Transverse colon (tissue), 4 donors: ENCODE data around the gene FOXP1. TPM values are rescaled to one million over a fixed set of nuclear protein-coding genes. Genes with fewer than 3 reads are reported as not detected.
A peak's percentile ranks its signal among the peaks of the same experiment; 100 is the strongest.

Experiments used
- DNase-seq: peaks from one replicate; pipeline ENCODE4 v3.0.0-alpha.2; 2019
- H3K27ac ChIP-seq, 4 donors: fragments of 200-600 bp; sonication (generic); 2 replicates each; pipeline ENCODE4 v1.5.1; 2016 to 2018; ENCODE audit warnings: inconsistent platforms in 4 of 4
- H3K27me3 ChIP-seq: fragments of 200-600 bp; sonication (generic); 2 replicates; pipeline ENCODE4 v1.5.1; 2017; ENCODE audit warnings: inconsistent platforms
- H3K36me3 ChIP-seq, 4 donors: fragments of 200-600 bp; sonication (generic); 2 replicates each; pipeline ENCODE4 v1.5.1; 2017 to 2019; ENCODE audit warnings: inconsistent platforms in 4 of 4
- H3K4me1 ChIP-seq, 4 donors: fragments of 200-600 bp; sonication (generic); 2 replicates each; pipeline ENCODE4 v1.5.1; 2017 to 2020; ENCODE audit warnings: inconsistent platforms in 4 of 4
- H3K4me3 ChIP-seq, 4 donors: fragments of 200-600 bp; sonication (generic); 1 replicate in 1 of 4; 2 replicates in 3 of 4; pipeline versions ENCODE4 v1.5.1 to v1.6.1; 2017 to 2019; ENCODE audit warnings: inconsistent platforms in 4 of 4
- H3K9me3 ChIP-seq, 2 donors: fragments of 200-600 bp; sonication (generic); 2 replicates each; pipeline ENCODE4 v1.5.1; 2017 to 2019; ENCODE audit warnings: inconsistent platforms in 2 of 2
- CTCF ChIP-seq, 5 experiments: fragments of 200-600 bp in 3 of 5; fragments of 450-650 bp in 2 of 5; sonication (generic) in 3 of 5; IDR thresholded peaks; 1 replicate in 2 of 5; 2 replicates in 3 of 5; pipeline ENCODE4 v1.5.1; 2016 to 2017; ENCODE audit warnings: antibody characterized with exemption in 5 of 5, inconsistent platforms in 3 of 5, mild to moderate bottlenecking in 2 of 5, moderate library complexity in 1 of 5
- EP300 ChIP-seq: sonication (generic); formaldehyde crosslinking; IDR thresholded peaks from one replicate; pipeline ENCODE4 v1.6.1; 2017; ENCODE audit warnings: antibody characterized with exemption, low read depth
- POLR2A ChIP-seq: fragments of 450-650 bp; IDR thresholded peaks from one replicate; pipeline ENCODE4 v1.6.1; 2016; ENCODE audit warnings: antibody characterized with exemption, mild to moderate bottlenecking, moderate library complexity
- POLR2AphosphoS5 ChIP-seq, 3 donors: sonication (generic); formaldehyde crosslinking; IDR thresholded peaks; one replicate each; pipeline ENCODE4 v1.6.1; 2016; ENCODE audit warnings: antibody characterized with exemption in 3 of 3
- WGBS, 2 donors: methylation state at CpG; one replicate each; pipeline ENCODE4 v1.1.5; 2018; ENCODE audit warnings: low coverage in 1 of 2; 5-methylcytosine and 5-hydroxymethylcytosine counted together
- in situ Hi-C, 4 donors: fragments of 200-750 bp; cut with MboI; loops; one replicate each; pipeline versions ENCODE4 v1.15.0 to v1.15.1; 2017; ENCODE audit warnings: low sequenced_read_pairs in 3 of 4, low pct_ligation_motif_present in 1 of 4, low pct_unique_long_range_greater_than_20kb in 1 of 4
- intact Hi-C: fragments of 100-400 bp; cut with DNase I; formaldehyde crosslinking; loops from one replicate; pipeline ENCODE4 v1.15.1; 2023; ENCODE audit warnings: low total_unique reads
- total RNA-seq, 4 donors: library from RNA; depleted of rRNA; stranded (reverse); fragments of >200 nt; gene quantifications; one replicate each; pipeline ENCODE4 v1.1.0, GENCODE V29; 2016

FOXP1 gene
- total RNA-seq, 4 donors from 2014 or later = 102 to 260 (median 150) TPM

GRCh38 chr3:71225951-71226564, 357.5 kb downstream of the FOXP1 start:
- intact Hi-C loops = no loop called here
- TF ChIP-seq POLR2AphosphoS5 (IDR thresholded peaks at IDR 0.05) = no peak
- TF ChIP-seq POLR2A = no peak
- TF ChIP-seq CTCF (IDR thresholded peaks at IDR 0.05) = no peak
- no peak for TF ChIP-seq EP300
- Histone ChIP-seq H3K27me3 (no peaks in the 10 kb centered on the region), H3K27ac (peak overlapping the region; percentile 63 to 74 (median 68)), H3K9me3 (no peaks in the 10 kb centered on the region), H3K36me3 (no peaks in the 10 kb centered on the region), H3K4me1 (peaks cover 0 to 25% (median 9%) of the 10 kb centered on the region in 4 donors), H3K4me3 (no peak overlapping the region)
- DNase-seq = no peak
- WGBS, 2 donors = 40 to 41% methylated on average over 2 to 4 of the region's 4 CpGs
- in situ Hi-C loops = no loop called here

GRCh38 chr3:71225002-71225684, 358.4 kb downstream of the FOXP1 start:
- no peaks in the 10 kb centered on the region for H3K9me3 ChIP-seq
- no peaks in the 10 kb centered on the region for H3K36me3 ChIP-seq
- TF ChIP-seq EP300 = no peak
- no peak for TF ChIP-seq CTCF (IDR thresholded peaks at IDR 0.05)
- no peak for TF ChIP-seq POLR2AphosphoS5 (IDR thresholded peaks at IDR 0.05)
- no peak for TF ChIP-seq POLR2A
- intact Hi-C loops = no loop called here
- H3K27me3 ChIP-seq = no peaks in the 10 kb centered on the region
- H3K4me1 ChIP-seq = peaks cover 0 to 16% (median 9%) of the 10 kb centered on the region in 4 donors
- no peak overlapping the region for H3K4me3 ChIP-seq
- no peak for DNase-seq
- in situ Hi-C loops = no loop called here
- 59 to 70% methylated on average over 7 of the region's 7 CpGs for WGBS, 2 donors
- H3K27ac ChIP-seq = peak overlapping the region; percentile 63 to 74 (median 68)

- TF ChIP-seq EP300 = no peak
- no peak for TF ChIP-seq POLR2AphosphoS5 (IDR thresholded peaks at IDR 0.05)
- no peak for TF ChIP-seq CTCF (IDR thresholded peaks at IDR 0.05)
- TF ChIP-seq POLR2A = no peak
- in situ Hi-C loops (no loop called here), intact Hi-C loops (no loop called here)
- Histone ChIP-seq H3K4me3 (no peak overlapping the region), H3K36me3 (no peaks in the 10 kb centered on the region), H3K27me3 (no peaks in the 10 kb centered on the region), H3K4me1 (peaks cover 0 to 7% (median 1%) of the 10 kb centered on the region in 4 donors), H3K9me3 (no peaks in the 10 kb centered on the region), H3K27ac (no peak overlapping the region)
- WGBS, 2 donors = 91 to 97% methylated on average over 4 to 7 of the region's 7 CpGs
- DNase-seq = no peak
Measured at GRCh38 chr3:71219744-71220638, 363.5 kb downstream of the FOXP1 start.

- peaks cover 0 to 7% (median 1%) of the 10 kb centered on the region in 4 donors for H3K4me1 ChIP-seq
- H3K27me3 ChIP-seq = no peaks in the 10 kb centered on the region
- intact Hi-C loops = no loop called here
- H3K4me3 ChIP-seq = no peak overlapping the region
- no peaks in the 10 kb centered on the region for H3K36me3 ChIP-seq
- 65 to 83% methylated on average over 2 to 5 of the region's 5 CpGs for WGBS, 2 donors
- no peak overlapping the region for H3K27ac ChIP-seq
- TF ChIP-seq POLR2AphosphoS5 (IDR thresholded peaks at IDR 0.05) (no peak), POLR2A (no peak), EP300 (no peak), CTCF (IDR thresholded peaks at IDR 0.05) (no peak)
- H3K9me3 ChIP-seq = no peaks in the 10 kb centered on the region
- DNase-seq = no peak
- in situ Hi-C loops = no loop called here
Measured at GRCh38 chr3:71218508-71218907, 365.0 kb downstream of the FOXP1 start.
